Astrocyte of the hippocampus (primary cell): ENCODE data around the gene PGAP3.

ENCODE experiments used
- DNase-seq: peaks from one replicate; pipeline ENCODE4 v3.0.0; 2011; ENCODE audit warnings: low read depth, low spot score

The PGAP3 gene

GRCh38 chr17:39697961-39698360, 10.1 kb upstream of the PGAP3 start:
- DNase-seq = no peak

- no peak for DNase-seq
These were observed 8.9 kb upstream of the PGAP3 start for GRCh38 chr17:39696731-39697130.

GRCh38 chr17:39695089-39695474, 7.2 kb upstream of the PGAP3 start:
- no peak for DNase-seq

- DNase-seq = no peak
These were observed 6.7 kb upstream of the PGAP3 start for GRCh38 chr17:39694593-39694992.

- DNase-seq = no peak
These were observed 1.1 kb upstream of the PGAP3 start for GRCh38 chr17:39688945-39689344.

DNA sequence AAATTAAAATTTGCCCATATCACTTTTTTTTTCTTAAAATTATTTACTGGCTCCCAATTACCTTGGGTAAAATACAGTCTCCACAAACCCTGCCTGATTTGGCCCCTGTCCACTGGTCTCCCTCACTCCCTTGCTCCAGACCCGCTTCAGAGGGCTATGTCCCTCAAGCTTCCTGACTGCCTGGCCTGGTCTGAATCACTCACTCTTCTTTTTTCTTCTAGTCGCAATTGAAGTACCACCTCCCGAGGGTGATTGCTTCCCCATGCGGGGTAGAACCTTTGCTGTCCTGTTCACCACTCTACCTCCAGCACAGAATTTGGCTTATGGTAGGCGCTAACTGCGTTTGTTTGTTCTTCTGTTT, 598 bp upstream of the PGAP3 start:
- no peak for DNase-seq

GRCh38 chr17:39687101-39687545, 734 bp downstream of the PGAP3 start:
- DNase-seq = no peak

DNA sequence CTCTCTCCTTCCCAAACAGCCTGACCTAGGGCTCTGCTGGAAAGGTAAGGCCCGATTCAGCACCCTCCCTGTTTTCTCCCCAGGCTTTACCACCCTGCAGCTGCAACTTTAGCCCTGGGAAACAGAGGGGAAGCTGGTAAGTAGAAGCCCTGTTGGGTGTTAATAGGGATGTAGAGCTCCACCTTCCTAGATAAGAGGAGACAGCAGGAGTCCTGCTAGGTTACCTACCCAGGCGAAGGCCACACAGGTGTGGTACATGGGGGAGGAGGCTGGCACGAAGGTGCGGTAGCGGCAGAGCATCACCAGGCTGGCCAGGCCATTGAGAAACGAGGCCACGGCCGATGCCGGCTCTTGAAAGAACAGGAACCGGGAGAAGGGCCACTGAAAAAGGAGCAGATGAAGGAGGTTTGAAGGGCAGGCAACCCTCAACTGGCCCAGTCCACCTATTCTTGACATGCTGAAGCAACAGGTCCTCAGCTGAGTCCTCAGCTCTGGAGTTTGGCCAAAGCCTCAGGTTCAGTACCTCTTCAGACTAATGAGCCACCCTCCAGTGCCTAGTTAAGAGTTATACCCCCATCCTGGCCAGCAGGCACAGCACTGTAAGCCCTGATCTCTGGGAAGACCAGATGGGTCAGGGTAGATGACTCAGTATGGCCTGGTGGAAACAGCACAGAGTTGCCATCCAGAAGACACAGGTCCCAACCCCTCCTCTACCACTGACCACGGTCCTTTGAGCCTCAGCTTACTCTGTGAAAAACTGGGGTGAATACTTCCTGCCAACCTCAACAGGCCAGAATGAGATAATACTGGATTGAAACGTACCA, 3.3 kb downstream of the PGAP3 start:
- DNase-seq = no peak

DNA sequence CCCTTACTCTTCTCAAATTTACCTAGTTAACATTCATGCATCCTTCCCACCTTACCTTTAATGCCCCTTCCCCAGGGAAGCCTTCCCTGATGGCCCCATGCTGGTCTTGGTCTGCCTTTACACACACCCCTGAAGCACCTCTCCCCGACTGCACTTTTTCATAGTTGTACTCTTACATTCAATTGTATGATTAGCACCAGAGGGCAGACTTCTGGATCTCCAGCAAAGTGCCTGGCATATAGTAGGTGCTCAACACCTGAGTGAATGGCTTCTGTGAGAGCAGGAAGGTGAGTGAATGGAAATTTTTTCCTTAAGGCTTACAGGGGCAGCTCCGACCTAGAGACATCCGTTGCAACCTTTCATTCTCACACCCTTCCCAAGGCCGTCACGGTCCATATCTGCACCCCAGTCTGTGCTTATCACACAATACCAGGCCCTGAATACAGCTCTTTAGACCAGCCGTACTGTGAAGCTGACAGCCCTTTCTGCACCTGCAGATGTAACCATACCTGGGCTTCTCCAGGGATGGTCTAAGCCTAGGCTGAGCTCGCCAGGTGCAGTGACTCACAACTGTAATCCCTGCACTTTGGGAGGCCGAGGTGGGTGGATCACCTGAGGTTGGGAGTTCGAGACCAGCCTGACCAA, 4.4 kb downstream of the PGAP3 start:
- DNase-seq = no peak

GRCh38 chr17:39679521-39680192, 8.2 kb downstream of the PGAP3 start:
- no peak for DNase-seq

GRCh38 chr17:39678340-39679116, 9.3 kb downstream of the PGAP3 start:
- no peak for DNase-seq

DNA sequence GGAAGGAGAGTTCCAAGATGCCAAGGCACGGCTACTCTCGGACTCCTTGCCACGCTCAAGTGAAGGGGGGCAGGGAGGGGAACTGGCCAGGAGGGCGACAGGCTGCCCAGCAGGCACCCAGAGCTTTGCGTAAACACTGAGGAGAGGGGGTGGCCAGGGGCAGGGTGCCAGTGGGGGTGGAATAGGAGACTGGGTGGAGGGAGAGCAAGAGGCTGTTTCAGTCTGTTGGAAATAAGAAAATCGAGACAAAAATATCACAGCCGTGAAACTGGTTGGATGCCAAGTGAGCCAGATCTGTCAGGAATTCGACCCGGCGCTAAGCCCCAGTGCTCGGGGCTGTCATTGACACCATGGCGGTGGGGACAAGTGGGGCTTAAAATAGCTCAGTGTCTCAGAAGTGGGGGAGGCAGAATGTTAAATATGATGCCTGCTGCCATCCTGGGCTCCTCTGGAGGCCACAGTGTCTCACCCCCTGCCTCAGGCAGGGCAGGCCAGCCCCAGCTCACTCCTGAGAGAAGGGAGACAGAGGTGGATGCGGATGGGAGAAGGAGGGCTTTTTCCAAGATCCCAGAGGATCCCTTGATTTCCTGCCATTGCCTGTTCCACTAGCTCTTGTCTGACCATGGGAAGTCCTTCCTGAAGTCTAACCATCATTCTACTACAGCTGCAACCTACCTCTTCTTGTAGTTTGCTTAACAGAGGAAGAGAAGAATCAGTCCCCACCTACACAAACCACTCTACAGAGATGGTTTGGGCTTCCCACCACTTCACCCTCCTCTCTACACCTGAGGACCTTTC, 10.1 kb downstream of the PGAP3 start:
- DNase-seq = peak; percentile 59

GRCh38 chr17:39677072-39677471, 10.8 kb downstream of the PGAP3 start:
- DNase-seq = no peak

DNA sequence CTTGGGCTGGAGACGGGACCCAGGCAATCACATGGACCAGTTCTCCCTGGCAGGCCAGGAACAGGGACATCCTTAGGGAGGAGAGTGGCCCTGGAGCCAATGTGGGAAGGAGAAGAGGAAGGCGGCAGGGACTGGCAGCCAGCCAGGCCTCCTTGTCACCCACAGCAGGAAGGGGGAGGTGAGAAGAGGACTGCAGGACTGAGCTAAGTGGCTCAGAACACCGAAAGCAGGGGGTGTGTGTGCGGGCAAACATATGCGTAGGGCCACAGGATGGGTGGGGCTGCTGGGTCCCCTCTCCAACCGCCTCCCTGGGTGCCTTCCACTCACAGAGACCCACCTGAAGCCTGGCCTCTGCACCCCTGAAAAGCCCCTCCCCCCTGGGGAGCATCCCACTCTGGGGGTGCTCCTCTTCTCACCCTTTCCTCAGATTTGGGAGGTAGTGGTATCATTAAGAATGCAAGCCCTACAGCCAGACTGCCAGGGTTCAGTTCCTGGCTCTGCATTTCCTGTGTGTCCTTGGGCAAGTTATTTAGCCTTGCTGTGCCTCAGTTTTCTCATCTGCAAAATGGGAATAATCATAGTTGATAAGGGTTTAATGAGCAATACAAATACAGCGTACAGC, 11.5 kb downstream of the PGAP3 start:
- peak; percentile 53 for DNase-seq

- DNase-seq = no peak
These were observed 12.3 kb downstream of the PGAP3 start for GRCh38 chr17:39675390-39676082.

DNA sequence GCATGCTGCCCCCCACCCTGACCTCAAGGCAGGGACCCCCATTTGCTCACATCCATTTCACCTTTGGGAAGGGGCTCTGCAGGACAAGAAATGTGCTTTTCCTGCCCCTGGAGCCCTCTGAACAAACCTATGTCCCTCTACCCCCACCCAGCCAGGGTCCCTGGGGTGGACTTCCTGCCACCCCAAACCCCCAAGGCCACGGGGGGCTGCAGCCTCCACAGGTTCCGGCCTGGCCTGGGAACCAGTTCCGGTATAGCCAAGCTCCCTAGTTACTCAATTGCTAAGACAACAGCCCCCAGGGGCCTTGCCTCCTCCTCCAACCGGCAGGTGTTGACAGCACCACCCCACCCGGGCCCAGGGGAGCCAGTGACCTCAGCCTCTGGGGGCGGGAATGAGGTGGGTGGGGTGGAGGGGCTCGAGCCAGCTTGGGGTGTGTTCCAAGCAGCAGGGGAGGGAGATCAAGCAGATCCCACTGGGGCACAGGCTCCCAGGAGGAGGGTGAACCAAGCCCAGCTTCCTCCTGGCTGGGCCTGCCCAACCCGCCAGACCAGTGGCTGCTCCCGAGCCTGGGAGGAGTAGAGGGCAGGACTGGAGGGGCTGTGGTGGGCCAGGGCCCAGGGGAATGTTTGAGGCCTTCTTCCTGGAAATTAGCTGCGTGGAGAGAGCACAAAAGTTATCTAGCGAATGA, 13.0 kb downstream of the PGAP3 start:
- no peak for DNase-seq

DNA sequence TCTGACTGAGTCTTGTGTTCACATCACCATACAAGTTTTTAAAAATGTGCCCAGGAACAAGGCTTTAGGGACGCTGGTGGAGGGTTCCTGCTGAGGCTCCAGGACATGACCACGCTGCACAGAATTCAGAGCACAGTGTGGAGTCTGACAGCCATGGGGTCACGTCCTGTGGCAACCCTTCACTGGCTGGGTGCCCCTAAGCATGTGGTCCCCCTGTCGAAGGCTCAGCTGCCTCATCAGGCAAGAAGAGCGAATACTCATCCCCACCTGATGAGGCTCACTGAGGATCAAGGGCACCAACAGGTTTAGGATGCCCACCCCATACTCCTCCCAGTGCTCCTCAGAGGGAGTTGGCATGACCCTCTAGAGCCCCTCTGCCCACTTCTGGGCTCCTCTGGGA, 13.7 kb downstream of the PGAP3 start:
- no peak for DNase-seq

GRCh38 chr17:39673335-39674081, 14.3 kb downstream of the PGAP3 start:
- no peak for DNase-seq
